Cerebellar nuclear complex (tissue), 1 donor: Measurements from ENCODE around the gene TEAD4.

ENCODE experiments used
- DNase-seq, 2 experiments: peaks; one replicate each; lab custom pipeline; 2025; lab: John Stamatoyannopoulos, UW

Gene TEAD4

GRCh38 chr12:3002646-3003045, 43.4 kb downstream of the TEAD4 start:
- no peak for DNase-seq

GRCh38 chr12:3003357-3003992, 44.3 kb downstream of the TEAD4 start:
- DNase-seq, result no peak

- no peak for DNase-seq
Measured at GRCh38 chr12:3004655-3005565, 45.7 kb downstream of the TEAD4 start.

- DNase-seq, result no peak
Measured at GRCh38 chr12:3005736-3006135, 46.5 kb downstream of the TEAD4 start.

GRCh38 chr12:3009780-3010179, 50.6 kb downstream of the TEAD4 start:
- DNase-seq, result no peak

GRCh38 chr12:3010214-3010930, 51.2 kb downstream of the TEAD4 start:
- DNase-seq, result no peak

- no peak for DNase-seq
Measured at GRCh38 chr12:3012786-3013185, 53.6 kb downstream of the TEAD4 start.

GRCh38 chr12:3014641-3015040, 55.4 kb downstream of the TEAD4 start:
- no peak for DNase-seq

- no peak for DNase-seq
Measured at GRCh38 chr12:3015356-3015755, 56.2 kb downstream of the TEAD4 start.

GRCh38 chr12:3016191-3016590, 57.0 kb downstream of the TEAD4 start:
- no peak for DNase-seq

GRCh38 chr12:3017281-3017680, 58.1 kb downstream of the TEAD4 start:
- DNase-seq, result no peak

- no peak for DNase-seq
Measured at GRCh38 chr12:3018284-3019004, 59.2 kb downstream of the TEAD4 start.

- DNase-seq, result no peak
Measured at GRCh38 chr12:3019005-3019680, 59.9 kb downstream of the TEAD4 start.

GRCh38 chr12:3020399-3020798, 61.2 kb downstream of the TEAD4 start:
- no peak for DNase-seq

GRCh38 chr12:3020850-3021435, 61.7 kb downstream of the TEAD4 start:
- no peak for DNase-seq

GRCh38 chr12:3022411-3022810, 63.2 kb downstream of the TEAD4 start:
- DNase-seq, result no peak

GRCh38 chr12:3022961-3023360, 63.8 kb downstream of the TEAD4 start:
- DNase-seq, result no peak

GRCh38 chr12:3028108-3028507, 68.9 kb downstream of the TEAD4 start:
- no peak for DNase-seq

GRCh38 chr12:3030821-3031429, 71.7 kb downstream of the TEAD4 start:
- no peak for DNase-seq

- no peak for DNase-seq
Measured at GRCh38 chr12:3032161-3032560, 73.0 kb downstream of the TEAD4 start.
